HCT116 (cell line): ENCODE data around the gene POC1B. TPM values are rescaled to one million over a fixed set of nuclear protein-coding genes. Genes with fewer than 3 reads are reported as not detected.

ENCODE experiments used
- ATAC-seq: fragments of 200-7000 bp; cut with Tn5 transposase; 2 replicates; pipeline ENCODE4 v1.9.1; 2020; ENCODE audit warnings: mild to moderate bottlenecking, moderate library complexity
- BruUV-seq: library from RNA; stranded (reverse); fragments of 400-500 nt; replicated peaks from 2 replicates; lab custom pipeline; 2021; lab: Mats Ljungman, UMichigan
- CTCF ChIA-PET: fragments of 300-600 bp; sonication (Branson Sonifier 250); formaldehyde crosslinking; loops from one replicate; lab custom pipeline; 2021; ENCODE audit warnings: antibody characterized with exemption; lab: Charles Lee
- POLR2A ChIA-PET: fragments of 300-600, 350-600 bp; sonication (Branson Sonifier 250); formaldehyde crosslinking; loops from one replicate; lab custom pipeline; 2021; ENCODE audit warnings: antibody characterized with exemption; lab: Charles Lee
- RAD21 ChIA-PET, 2 experiments: fragments of 300-600 bp; sonication (Branson Sonifier 250); formaldehyde crosslinking; loops; one replicate each; lab custom pipeline; 2023; ENCODE audit warnings: low total read pairs in 2 of 2; ENCODE audit not compliant: uncharacterized antibody in 2 of 2, unreplicated experiment in 2 of 2, low non-redundant PET in 1 of 2; lab: Charles Lee
- DNase-seq: peaks from one replicate; pipeline ENCODE4 v3.0.0-alpha.2; 2010; ENCODE audit warnings: low read depth, low spot score
- H2AFZ ChIP-seq: fragments of 200-600 bp; shearing (Covaris generic), sonication (generic); 2 replicates; pipeline ENCODE4 v1.6.1; 2017; ENCODE audit warnings: low read depth, mixed run types, mixed read lengths, antibody characterized with exemption, low read length; ENCODE audit not compliant: poor library complexity, severe bottlenecking
- H3K27ac ChIP-seq: 2 replicates; pipeline ENCODE4 v1.5.1; 2012; ENCODE audit warnings: low read depth, low read length
- H3K27me3 ChIP-seq: fragments of 200-600 bp; sonication (generic); 2 replicates; pipeline ENCODE4 v1.6.1; 2016; ENCODE audit warnings: mixed run types, low read length, mixed read lengths; ENCODE audit not compliant: insufficient read depth
- H3K36me3 ChIP-seq, 2 experiments: fragments of 200-500 bp in 1 of 2; fragments of 200-600 bp in 1 of 2; sonication (Bioruptor generic) in 1 of 2; sonication (generic) in 1 of 2; 2 replicates each; pipeline versions ENCODE4 v1.5.1 to v1.6.1; 2014 to 2016; ENCODE audit warnings: low read length in 2 of 2, inconsistent platforms in 1 of 2, mixed read lengths in 1 of 2, mixed run types in 1 of 2; ENCODE audit not compliant: insufficient read depth in 2 of 2, control insufficient read depth in 1 of 2
- H3K4me1 ChIP-seq, 2 experiments: fragments of 200-600 bp in 1 of 2; sonication (generic) in 1 of 2; 2 replicates each; pipeline versions ENCODE4 v1.5.1 to v1.6.1; 2012 to 2017; ENCODE audit warnings: low read length in 2 of 2, inconsistent platforms in 1 of 2, mild to moderate bottlenecking in 1 of 2, mixed read lengths in 1 of 2, mixed run types in 1 of 2, moderate library complexity in 1 of 2; ENCODE audit not compliant: insufficient read depth in 2 of 2, control insufficient read depth in 1 of 2
- H3K4me2 ChIP-seq: fragments of 200-600 bp; sonication (generic); 2 replicates; pipeline ENCODE4 v1.6.1; 2017; ENCODE audit warnings: mixed run types, low read length, mixed read lengths
- H3K4me3 ChIP-seq, 2 experiments: fragments of 200-600 bp in 1 of 2; sonication (generic) in 1 of 2; replicated peaks in 1 of 2; 2 replicates each; pipeline ENCODE4 v1.5.1; 2011 to 2016; ENCODE audit warnings: low read length in 2 of 2, control low read depth in 1 of 2, low read depth in 1 of 2, mild to moderate bottlenecking in 1 of 2, mixed read lengths in 1 of 2, mixed run types in 1 of 2
- H3K79me2 ChIP-seq: fragments of 200-600 bp; sonication (generic); 2 replicates; pipeline ENCODE4 v1.6.1; 2017; ENCODE audit warnings: mild to moderate bottlenecking, mixed run types, low read length, moderate library complexity, mixed read lengths; ENCODE audit not compliant: insufficient read depth
- H3K9ac ChIP-seq: fragments of 200-600 bp; sonication (generic); 2 replicates; pipeline ENCODE4 v1.6.1; 2016; ENCODE audit warnings: low read length, mixed read lengths
- H3K9me2 ChIP-seq: fragments of 200-600 bp; sonication (generic), shearing (Covaris generic); 2 replicates; pipeline ENCODE4 v1.6.1; 2017; ENCODE audit warnings: mixed run types, mild to moderate bottlenecking, moderate library complexity; ENCODE audit not compliant: insufficient read depth
- H3K9me3 ChIP-seq, 2 experiments: fragments of 200-500 bp in 1 of 2; fragments of 200-600 bp in 1 of 2; sonication (Bioruptor generic) in 1 of 2; sonication (generic) in 1 of 2; 2 replicates each; pipeline ENCODE4 v1.6.1; 2014 to 2017; ENCODE audit warnings: low read length in 2 of 2, mixed read lengths in 2 of 2, inconsistent platforms in 1 of 2, low read depth in 1 of 2, mild to moderate bottlenecking in 1 of 2, mixed run types in 1 of 2, moderate library complexity in 1 of 2; ENCODE audit not compliant: control insufficient read depth in 1 of 2, insufficient read depth in 1 of 2
- H4K20me1 ChIP-seq: fragments of 200-600 bp; sonication (generic), shearing (Covaris generic); 2 replicates; pipeline ENCODE4 v1.6.1; 2017; ENCODE audit warnings: mixed run types, mild to moderate bottlenecking, moderate library complexity; ENCODE audit not compliant: insufficient read depth
- CEBPB ChIP-seq: IDR thresholded peaks from 2 replicates; pipeline ENCODE4 v1.6.1; 2012; ENCODE audit warnings: low read depth
- CTCF ChIP-seq, 3 experiments: fragments of 200-600 bp in 1 of 3; sonication (generic) in 1 of 3; IDR thresholded peaks in 2 of 3; conservative IDR thresholded peaks in 1 of 3; 2 replicates each; pipeline ENCODE4 v1.5.1; 2012 to 2017; ENCODE audit warnings: low read depth in 2 of 3, low read length in 2 of 3, antibody characterized with exemption in 1 of 3, borderline replicate concordance in 1 of 3, control low read depth in 1 of 3, mild to moderate bottlenecking in 1 of 3, mixed read lengths in 1 of 3, mixed run types in 1 of 3, moderate library complexity in 1 of 3; ENCODE audit not compliant: insufficient read depth in 1 of 3
- EZH2 ChIP-seq: fragments of 200-600 bp; sonication (generic); IDR thresholded peaks from 2 replicates; pipeline ENCODE4 v1.6.1; 2017; ENCODE audit warnings: antibody characterized with exemption, mixed run types
- FOSL1 ChIP-seq: IDR thresholded peaks from 2 replicates; pipeline ENCODE4 v1.6.1; 2012; ENCODE audit warnings: low read depth
- JUND ChIP-seq: IDR thresholded peaks from 2 replicates; pipeline ENCODE4 v1.6.1; 2012
- POLR2A ChIP-seq: IDR thresholded peaks from 2 replicates; pipeline ENCODE4 v1.7.0; 2011; ENCODE audit warnings: borderline replicate concordance; ENCODE audit not compliant: insufficient read depth, insufficient read length; ENCODE audit errors: extremely low read depth
- REST ChIP-seq: IDR thresholded peaks from 2 replicates; pipeline ENCODE4 v1.6.1; 2012; ENCODE audit warnings: low read depth
- SRF ChIP-seq: IDR thresholded peaks from 2 replicates; pipeline ENCODE4 v1.6.1; 2012; ENCODE audit warnings: low read depth
- TCF7L2 ChIP-seq: IDR thresholded peaks from 2 replicates; pipeline ENCODE4 v1.7.0; 2011; ENCODE audit warnings: borderline replicate concordance, inconsistent platforms; ENCODE audit not compliant: insufficient read depth, insufficient read length; ENCODE audit errors: extremely low read depth
- YY1 ChIP-seq: IDR thresholded peaks from 2 replicates; pipeline ENCODE4 v1.6.1; 2011; ENCODE audit warnings: low read length, low read depth, moderate library complexity, mild to moderate bottlenecking; ENCODE audit not compliant: insufficient replicate concordance; ENCODE audit errors: extremely low read depth
- intact Hi-C: fragments of 100-400 bp; cut with micrococcal nuclease; formaldehyde crosslinking; loops from 2 replicates; pipeline ENCODE4 v1.10.0; 2022
- total RNA-seq: library from RNA; stranded (reverse); gene quantifications from one replicate; pipeline ENCODE4 v1.2.1, GENCODE V29; 2021; ENCODE audit not compliant: unreplicated experiment
- TF ChIP-seq, protein P1 (sequence below): IDR thresholded peaks from 2 replicates; pipeline ENCODE4 v1.6.1; 2011; ENCODE audit warnings: mild to moderate bottlenecking, low read length, moderate library complexity; ENCODE audit not compliant: insufficient replicate concordance; ENCODE audit errors: extremely low read depth
- TF ChIP-seq, protein P2 (sequence below): IDR thresholded peaks from 2 replicates; pipeline ENCODE4 v1.6.1; 2012

POC1B gene
- total RNA-seq, 1 experiment from 2014 or later, result 14.3 TPM

GRCh38 chr12:89544681-89545184 lies 18.9 kb upstream of the POC1B start:
- no peak overlapping the region for H3K4me3 ChIP-seq
- intact Hi-C loops, result loop anchor here (5.0 to 10.0 kb wide), 3 partner anchors 418 to 710 kb away; no protein-coding TSS in a partner anchor
- no peaks in the 10 kb centered on the region for H3K79me2 ChIP-seq
- DNase-seq (no peak), ATAC-seq (no peak)
- POLR2A ChIA-PET, result no interaction called here
- RAD21 ChIA-PET, result no interaction called here
- H3K27ac ChIP-seq, result no peak overlapping the region
- H3K27me3 ChIP-seq, result no peaks in the 10 kb centered on the region
- no TSS peak for BruUV-seq
- H3K4me1 ChIP-seq, result peaks cover 0 to 4% of the 10 kb centered on the region in 2 experiments; a peak in 1 of 4 replicates
- H2AFZ ChIP-seq, result no peak overlapping the region
- no peaks in the 10 kb centered on the region for H3K9me2 ChIP-seq
- TF ChIP-seq YY1 (no peak), CTCF (IDR thresholded peaks at IDR 0.05 in 2 of 3, conservative IDR thresholded peaks at IDR 0.05 in 1 of 3; ENCODE audit: borderline replicate concordance in 1 of 3, insufficient read depth in 1 of 3, low read depth in 2 of 3, low read length in 2 of 3) (no peak), FOSL1 (no peak), POLR2A (no peak), REST (no peak), EZH2 (no peak), JUND (no peak), TCF7L2 (no peak), SRF (no peak), CEBPB (no peak)
- TF ChIP-seq, protein P1, sequence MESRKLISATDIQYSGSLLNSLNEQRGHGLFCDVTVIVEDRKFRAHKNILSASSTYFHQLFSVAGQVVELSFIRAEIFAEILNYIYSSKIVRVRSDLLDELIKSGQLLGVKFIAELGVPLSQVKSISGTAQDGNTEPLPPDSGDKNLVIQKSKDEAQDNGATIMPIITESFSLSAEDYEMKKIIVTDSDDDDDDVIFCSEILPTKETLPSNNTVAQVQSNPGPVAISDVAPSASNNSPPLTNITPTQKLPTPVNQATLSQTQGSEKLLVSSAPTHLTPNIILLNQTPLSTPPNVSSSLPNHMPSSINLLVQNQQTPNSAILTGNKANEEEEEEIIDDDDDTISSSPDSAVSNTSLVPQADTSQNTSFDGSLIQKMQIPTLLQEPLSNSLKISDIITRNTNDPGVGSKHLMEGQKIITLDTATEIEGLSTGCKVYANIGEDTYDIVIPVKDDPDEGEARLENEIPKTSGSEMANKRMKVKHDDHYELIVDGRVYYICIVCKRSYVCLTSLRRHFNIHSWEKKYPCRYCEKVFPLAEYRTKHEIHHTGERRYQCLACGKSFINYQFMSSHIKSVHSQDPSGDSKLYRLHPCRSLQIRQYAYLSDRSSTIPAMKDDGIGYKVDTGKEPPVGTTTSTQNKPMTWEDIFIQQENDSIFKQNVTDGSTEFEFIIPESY, result no peak
- TF ChIP-seq, protein P2, sequence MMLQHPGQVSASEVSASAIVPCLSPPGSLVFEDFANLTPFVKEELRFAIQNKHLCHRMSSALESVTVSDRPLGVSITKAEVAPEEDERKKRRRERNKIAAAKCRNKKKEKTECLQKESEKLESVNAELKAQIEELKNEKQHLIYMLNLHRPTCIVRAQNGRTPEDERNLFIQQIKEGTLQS, result no peak
- H3K9ac ChIP-seq, result no peak overlapping the region
- no peaks in the 10 kb centered on the region for H3K9me3 ChIP-seq
- H4K20me1 ChIP-seq, result no peaks in the 10 kb centered on the region
- H3K36me3 ChIP-seq, result no peaks in the 10 kb centered on the region
- no peak overlapping the region for H3K4me2 ChIP-seq
- CTCF ChIA-PET, result interaction anchor here (1.0 to 2.0 kb wide), 2 partner anchors 164 to 1400 kb away, joined by 4 to 5 read pairs; partner anchors contain the start of gene ATP2B1
